Hepatic stellate cell (primary cell): Measurements from ENCODE around the gene TMEM182.

Experiments used
- DNase-seq: peaks from one replicate; pipeline ENCODE4 v3.0.0; 2011; ENCODE audit warnings: low spot score

Gene TMEM182

DNA sequence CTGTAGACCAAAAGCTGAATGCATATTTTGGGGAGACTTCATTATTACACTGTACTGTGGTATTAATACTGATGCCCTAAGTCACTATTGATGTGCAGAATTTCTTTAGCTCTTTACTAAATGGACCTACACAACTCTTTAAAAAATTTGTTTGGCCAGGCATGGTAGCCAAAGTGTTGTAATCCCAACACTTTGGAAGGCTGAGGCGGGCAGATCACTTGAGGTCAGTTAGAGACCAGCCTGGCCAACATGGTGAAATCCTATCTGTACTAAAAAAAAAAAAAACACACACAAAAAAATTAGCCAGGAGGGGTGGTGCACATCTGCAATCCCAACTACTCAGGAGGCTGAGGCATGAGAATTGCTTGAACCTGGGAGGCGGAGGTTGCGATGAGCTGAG is 6.4 kb downstream of the TMEM182 start:
- DNase-seq, result no peak

GRCh38 chr2:102768892-102769291 is 7.1 kb downstream of the TMEM182 start:
- DNase-seq, result no peak

DNA sequence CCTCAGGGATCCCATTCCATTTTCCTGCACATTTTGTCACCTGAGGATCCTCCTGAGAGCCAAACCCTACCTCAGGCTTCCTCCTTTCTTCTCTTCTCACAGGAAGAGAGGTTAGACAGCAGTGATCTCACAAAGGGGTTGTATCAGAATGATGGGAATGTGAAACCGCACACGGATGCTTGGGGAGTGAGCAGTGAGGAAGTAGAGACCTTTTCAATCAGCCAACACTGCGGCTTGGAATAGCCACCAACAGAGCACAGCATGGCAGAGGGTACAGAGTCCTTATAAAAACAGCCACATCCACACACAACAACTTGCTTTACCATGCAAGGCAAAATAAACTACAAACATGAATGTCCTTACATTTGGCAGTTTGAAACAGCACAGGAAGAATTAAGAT is 8.7 kb downstream of the TMEM182 start:
- no peak for DNase-seq

- DNase-seq, result no peak
These were observed 9.3 kb downstream of the TMEM182 start for GRCh38 chr2:102771114-102771513.

DNA sequence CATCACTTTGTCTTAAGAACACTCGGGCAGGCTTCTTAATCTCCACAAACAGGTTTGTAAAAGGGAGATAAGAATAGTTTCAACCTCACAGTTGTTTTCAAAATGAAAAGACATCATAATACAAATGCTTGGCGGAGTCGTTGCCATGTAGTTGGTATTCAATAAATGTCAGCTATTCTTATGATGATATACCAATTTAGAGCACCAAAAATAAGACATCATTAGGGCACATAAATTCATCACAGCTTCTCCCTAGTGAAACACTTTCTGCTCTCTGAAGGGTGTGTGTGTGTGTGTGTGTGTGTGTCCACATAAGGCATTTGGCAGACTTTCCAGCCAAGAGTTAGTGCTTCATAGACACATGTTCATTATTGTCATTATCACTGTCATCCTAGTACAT is 10.8 kb downstream of the TMEM182 start:
- no peak for DNase-seq

- DNase-seq, result no peak
These were observed 11.4 kb downstream of the TMEM182 start for GRCh38 chr2:102773149-102773705.

DNA sequence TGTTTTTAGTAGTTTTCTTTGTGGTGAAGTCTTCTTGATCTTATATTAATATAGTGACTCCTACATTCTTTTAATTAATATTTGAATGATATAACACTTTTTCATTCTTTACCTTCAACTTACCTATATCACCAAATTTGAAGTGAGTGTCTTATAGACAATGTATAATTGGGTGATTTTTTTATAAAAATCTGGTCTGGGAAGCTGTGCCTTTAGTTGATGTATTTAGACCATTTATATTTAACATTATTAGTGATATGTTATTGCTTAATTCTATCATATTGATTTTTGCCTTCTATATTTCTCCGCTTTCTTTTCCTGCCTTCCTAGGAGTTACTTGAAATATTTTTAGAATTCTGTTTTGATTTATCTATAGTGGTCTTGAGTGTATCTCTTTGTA is 16.4 kb downstream of the TMEM182 start:
- no peak for DNase-seq

- DNase-seq, result no peak
These were observed 18.6 kb downstream of the TMEM182 start for GRCh38 chr2:102780467-102780866.

GRCh38 chr2:102782187-102782586 is 20.4 kb downstream of the TMEM182 start:
- DNase-seq, result no peak

GRCh38 chr2:102782933-102783332 is 21.1 kb downstream of the TMEM182 start:
- DNase-seq, result no peak

DNA sequence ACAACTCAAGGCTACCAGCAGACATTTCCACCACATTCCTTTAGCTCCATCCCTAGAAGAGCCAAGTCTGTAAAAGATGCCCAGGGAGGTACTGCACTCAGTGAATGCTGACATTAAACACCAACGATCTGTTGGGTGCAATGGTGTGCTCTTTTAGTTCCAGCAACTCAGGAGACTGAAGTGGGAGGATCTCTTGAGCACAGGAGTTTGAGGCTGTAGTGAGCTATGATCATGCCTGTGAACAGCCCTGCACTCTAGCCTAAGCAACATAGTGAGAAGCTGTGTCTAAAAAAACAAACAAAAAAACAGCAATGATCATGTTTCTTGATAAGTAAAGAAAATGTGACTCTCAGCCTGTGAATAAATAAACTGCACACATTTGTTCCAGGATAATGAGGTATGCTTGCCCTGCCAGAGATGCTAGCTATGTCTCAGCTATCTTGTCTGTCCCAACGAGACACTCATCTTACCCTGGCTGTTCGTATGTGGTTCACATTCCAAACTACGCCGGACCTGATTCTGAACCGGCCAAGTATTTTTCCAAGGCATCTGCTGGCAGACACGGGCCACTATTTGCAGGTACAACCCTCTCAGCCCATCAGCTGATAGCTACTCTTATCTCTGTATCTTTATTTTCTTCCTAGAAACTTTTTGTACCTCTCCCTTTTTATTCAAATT is 21.8 kb downstream of the TMEM182 start:
- DNase-seq, result no peak

DNA sequence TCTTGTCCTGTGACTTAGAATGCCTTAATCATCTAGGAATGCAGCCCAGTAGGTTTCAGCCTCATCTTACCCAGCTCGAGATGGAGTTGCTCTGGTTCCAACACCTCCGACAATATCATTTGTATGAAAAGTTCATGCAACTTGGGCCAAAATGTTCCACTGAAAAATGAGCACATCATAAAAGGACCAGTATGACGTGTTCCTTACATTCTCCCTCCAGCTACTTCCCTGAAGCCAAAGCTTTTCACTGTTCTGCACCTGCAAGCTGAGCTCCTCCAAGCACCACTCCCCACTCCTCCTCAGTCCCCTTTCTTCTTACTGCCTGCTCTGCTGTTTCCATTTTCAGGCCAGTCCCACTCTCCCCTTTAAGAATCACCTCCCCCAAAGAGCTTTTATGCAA is 23.1 kb downstream of the TMEM182 start:
- no peak for DNase-seq

GRCh38 chr2:102788216-102788884 is 26.5 kb downstream of the TMEM182 start:
- DNase-seq, result no peak

- DNase-seq, result no peak
These were observed 27.0 kb downstream of the TMEM182 start for GRCh38 chr2:102788885-102789260.

DNA sequence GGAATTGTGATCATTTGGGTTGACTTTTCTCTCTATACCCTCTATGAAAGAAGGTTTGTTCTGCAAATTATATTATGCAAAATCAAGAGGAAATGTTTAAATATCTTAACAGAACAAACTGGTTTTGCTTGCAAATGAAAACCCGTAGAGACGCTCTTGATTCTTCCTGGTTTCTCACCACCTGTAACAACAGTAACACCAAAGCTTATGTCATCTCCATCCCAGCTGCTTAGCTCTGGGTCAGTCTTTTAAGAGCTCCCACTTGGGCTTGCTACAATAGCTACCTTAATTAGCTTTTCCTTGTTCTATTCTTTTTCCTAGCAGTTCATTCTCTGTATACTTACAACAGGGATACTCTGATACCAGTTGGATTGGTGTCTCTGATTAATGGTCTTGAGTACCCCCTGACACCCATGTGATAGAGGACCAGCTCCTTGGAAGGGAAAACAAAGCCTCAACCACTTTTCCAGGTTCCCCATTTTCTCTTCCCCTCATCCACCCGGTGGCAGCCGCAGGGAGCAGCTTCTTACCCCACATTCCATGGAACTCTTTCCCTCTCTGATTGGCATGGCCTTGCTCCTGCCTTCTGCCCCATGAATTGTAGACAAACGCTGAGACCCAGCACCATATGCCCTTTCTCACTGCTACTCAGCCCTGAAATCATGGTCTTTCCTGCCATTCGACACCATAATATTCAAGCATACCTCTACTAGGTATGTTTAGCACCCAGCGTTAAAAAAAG is 27.7 kb downstream of the TMEM182 start:
- no peak for DNase-seq

DNA sequence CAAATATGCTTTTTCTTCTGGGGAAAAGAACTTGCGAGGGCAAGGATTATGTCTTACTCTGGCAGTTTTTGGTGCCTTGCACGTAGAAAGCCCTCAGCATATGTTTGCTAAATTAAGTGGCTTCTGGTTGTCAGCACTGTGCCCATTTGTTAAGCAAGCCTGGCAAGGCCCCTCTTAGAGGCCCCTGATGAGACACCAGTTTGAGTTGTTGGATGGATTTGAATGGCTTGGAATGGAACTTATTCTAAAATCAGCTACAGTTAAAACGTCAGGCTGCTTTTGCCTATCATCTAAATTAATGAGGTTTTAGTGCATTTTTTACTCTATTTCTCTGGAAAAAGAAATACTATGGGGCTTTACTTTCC is 28.2 kb downstream of the TMEM182 start:
- DNase-seq, result no peak

DNA sequence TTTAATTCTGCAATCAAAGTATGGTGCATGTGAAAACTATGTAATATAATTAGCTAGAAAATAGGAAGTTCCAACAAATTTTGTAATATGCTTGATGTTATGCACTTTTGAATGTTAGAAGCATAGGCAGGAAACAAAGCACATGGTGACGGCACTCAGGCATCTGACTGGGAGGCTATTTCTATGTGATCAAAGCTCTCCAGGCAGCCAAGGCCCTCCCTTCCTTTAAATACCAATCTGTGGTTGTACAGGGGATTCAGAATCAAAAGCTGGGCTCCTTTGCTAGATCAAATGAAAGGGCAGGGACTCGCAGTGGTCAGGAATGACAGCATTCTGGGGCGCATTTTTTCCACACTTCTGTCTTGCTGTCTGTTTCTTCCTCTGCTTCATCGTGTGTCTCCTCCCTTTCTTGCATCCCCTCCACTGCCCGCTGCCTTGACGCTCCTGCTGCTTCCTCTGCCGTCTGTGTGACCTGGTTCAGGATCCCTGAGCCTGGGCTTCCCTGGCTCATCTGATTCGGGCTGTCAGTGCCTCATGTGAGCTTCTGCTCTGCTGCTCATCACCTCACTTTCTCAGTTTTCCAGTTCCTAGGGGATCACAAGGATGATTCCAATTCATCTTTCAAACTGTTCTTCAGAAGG is 30.9 kb downstream of the TMEM182 start:
- DNase-seq, result no peak

DNA sequence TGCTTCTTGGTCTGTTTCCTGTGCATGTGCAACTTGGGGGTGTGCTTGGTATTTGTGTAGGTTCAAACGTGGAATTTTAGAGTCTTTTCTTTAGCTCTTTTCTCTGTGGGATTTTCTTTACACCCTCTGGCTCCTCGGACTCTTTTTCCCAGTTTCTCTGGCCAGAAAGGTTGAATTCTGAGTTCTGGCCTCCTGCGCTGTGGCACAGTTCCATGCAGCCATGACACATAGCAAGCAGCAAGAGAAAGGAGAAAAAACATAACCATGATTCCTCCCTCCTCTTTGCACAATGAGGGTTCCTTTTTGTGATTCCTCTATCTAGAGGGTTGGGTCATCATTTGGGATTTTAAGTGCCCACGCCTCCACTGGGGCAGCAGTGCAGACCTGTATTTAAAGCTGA is 33.8 kb downstream of the TMEM182 start:
- no peak for DNase-seq

- DNase-seq, result no peak
These were observed 34.5 kb downstream of the TMEM182 start for GRCh38 chr2:102796337-102796736.

GRCh38 chr2:102797486-102797885 is 35.7 kb downstream of the TMEM182 start:
- no peak for DNase-seq

DNA sequence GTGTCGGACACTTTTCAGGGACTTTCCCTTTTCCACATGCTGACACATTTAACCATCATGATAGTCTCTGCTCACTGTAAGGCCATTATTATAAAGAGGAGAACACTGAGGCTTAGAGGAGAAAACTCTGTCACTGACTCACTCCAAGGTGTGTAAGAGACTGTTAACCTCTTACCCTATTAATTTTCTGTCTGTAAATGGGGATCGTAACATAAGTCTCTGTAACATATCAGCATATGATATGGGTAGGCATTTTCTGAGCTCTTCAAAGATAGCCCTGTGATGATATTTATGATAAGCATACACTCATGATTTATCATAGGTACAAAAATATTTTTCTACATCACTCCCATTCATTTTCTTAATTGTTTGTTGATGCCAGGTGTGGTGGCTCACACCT is 36.4 kb downstream of the TMEM182 start:
- DNase-seq, result no peak

DNA sequence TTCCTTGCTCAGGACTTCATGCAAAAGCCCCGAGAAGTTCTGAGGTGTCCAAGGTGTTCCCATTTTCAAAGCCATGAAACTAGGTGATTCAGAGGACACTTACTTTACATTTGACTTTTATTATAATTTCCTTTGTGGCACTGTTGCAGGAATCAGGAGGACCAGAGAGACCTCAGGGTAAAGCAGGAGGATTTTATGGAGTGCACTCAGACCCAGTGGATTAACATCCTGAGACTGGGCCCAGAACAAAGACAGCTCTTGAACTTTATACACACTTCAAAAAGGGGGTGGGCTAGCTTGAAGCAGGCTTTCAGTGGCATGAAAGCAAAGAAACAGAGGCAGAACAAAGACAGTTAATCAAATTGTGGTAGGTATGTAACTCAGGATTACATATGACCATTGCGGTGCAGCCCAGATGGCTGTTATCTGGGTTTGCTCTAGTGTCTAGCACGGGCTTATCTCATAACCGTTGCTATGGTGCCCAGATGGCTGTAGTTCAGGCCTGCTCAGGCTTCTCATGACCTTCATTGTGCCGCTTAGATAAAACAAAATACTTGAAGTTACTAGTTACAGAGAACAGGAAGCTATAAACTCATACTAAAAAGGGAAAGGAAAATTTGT is 39.4 kb downstream of the TMEM182 start:
- no peak for DNase-seq
